ENCODE results near the gene CYB561A3.
"Not testable (repeated sequence)": the region's sequence is repeated elsewhere in the genome, so short reads cannot be mapped to it uniquely, and the experiment has no call there.

The CYB561A3 gene

GRCh38 chr11:61401573-61401972, 39.9 kb upstream of the CYB561A3 start:
- TF ChIP-seq, protein P1, sequence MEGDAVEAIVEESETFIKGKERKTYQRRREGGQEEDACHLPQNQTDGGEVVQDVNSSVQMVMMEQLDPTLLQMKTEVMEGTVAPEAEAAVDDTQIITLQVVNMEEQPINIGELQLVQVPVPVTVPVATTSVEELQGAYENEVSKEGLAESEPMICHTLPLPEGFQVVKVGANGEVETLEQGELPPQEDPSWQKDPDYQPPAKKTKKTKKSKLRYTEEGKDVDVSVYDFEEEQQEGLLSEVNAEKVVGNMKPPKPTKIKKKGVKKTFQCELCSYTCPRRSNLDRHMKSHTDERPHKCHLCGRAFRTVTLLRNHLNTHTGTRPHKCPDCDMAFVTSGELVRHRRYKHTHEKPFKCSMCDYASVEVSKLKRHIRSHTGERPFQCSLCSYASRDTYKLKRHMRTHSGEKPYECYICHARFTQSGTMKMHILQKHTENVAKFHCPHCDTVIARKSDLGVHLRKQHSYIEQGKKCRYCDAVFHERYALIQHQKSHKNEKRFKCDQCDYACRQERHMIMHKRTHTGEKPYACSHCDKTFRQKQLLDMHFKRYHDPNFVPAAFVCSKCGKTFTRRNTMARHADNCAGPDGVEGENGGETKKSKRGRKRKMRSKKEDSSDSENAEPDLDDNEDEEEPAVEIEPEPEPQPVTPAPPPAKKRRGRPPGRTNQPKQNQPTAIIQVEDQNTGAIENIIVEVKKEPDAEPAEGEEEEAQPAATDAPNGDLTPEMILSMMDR (IDR thresholded peaks at IDR 0.05; ENCODE audit: extremely low read depth, missing control alignments) = no peak
- no peak for DNase-seq (ENCODE audit: low spot score)

- DNase-seq (ENCODE audit: low spot score) = no peak
- TF ChIP-seq, protein P1 (IDR thresholded peaks at IDR 0.05; ENCODE audit: extremely low read depth, missing control alignments) = no peak
Measured at GRCh38 chr11:61401173-61401572, 39.5 kb upstream of the CYB561A3 start.

DNA sequence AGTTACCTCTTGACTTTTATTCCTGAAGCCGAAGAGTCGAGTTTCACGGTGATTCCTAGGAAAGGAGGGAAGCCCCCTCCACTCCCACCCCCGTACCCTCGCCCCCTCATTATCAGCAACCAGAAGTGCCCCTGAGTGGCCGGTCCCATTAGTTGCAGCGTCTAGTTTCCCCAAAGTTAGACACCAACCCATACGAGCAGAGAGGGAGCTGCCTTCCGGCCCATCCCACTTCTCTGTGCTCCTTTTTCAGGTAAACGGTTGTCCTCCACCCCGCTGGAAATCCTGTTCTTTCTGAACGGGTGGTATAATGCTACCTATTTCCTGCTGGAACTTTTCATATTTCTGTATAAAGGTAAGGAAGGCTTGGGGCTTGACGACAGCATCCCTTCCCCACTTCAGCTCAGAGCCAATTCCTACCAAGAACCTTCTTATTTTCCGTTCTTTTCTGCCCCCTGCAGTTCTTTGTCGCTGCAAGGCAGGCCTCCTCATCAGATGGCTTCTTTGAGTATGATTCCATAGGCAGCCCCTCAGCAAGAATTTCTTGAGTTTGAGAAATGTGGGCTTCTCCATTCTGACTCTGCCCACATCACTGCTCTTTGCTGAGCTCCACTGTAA, 31.4 kb upstream of the CYB561A3 start:
- TF ChIP-seq, protein P1 (IDR thresholded peaks at IDR 0.05; ENCODE audit: extremely low read depth, missing control alignments) = peak; percentile 17
- DNase-seq (ENCODE audit: low spot score) = peak; percentile 40

DNA sequence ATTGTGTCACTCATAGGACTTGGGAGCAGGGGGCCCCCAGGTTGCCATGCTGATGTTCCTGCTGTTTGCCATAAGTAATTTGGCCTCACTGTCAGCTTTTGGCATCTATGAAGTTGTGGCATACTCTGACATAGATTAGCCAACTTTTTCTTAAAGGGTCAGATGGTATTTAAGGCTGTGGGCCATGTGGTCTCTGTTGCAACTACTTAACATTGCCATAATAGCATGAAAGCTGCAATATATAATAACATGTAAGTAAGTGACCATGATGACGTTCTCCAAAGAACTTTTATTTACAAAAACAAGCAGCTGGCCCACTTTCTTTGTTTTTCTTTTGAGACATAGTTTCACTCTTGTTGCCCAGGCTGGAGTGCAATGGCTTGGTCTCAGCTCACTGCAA, 28.5 kb upstream of the CYB561A3 start:
- TF ChIP-seq, protein P1 (IDR thresholded peaks at IDR 0.05; ENCODE audit: extremely low read depth, missing control alignments) = no peak
- DNase-seq (ENCODE audit: low spot score) = no peak

- DNase-seq (ENCODE audit: low spot score) = no peak
- TF ChIP-seq, protein P1 (IDR thresholded peaks at IDR 0.05; ENCODE audit: extremely low read depth, missing control alignments) = no peak
Measured at GRCh38 chr11:61384271-61385242, 22.9 kb upstream of the CYB561A3 start.

GRCh38 chr11:61383859-61384258, 22.2 kb upstream of the CYB561A3 start:
- not testable (repeated sequence) for DNase-seq (ENCODE audit: low spot score)

- TF ChIP-seq, protein P1 (IDR thresholded peaks at IDR 0.05; ENCODE audit: extremely low read depth, missing control alignments) = no peak
- no peak for DNase-seq (ENCODE audit: low spot score)
Measured at GRCh38 chr11:61380884-61381283, 19.2 kb upstream of the CYB561A3 start.

All from GM20000 (cell line).